ENCODE results near the gene PREPL. TPM values are rescaled to one million over a fixed set of nuclear protein-coding genes. Genes with fewer than 3 reads are reported as not detected.
"Not testable (repeated sequence)": the region's sequence is repeated elsewhere in the genome, so short reads cannot be mapped to it uniquely, and the experiment has no call there.

The PREPL gene
- total RNA-seq, 1 donor from 2014 or later = 23.7 TPM

GRCh38 chr2:44320832-44321231 is 40.5 kb downstream of the PREPL start:
- no peak for DNase-seq (ENCODE audit: low read depth)
- FAIRE-seq = no peak
- TF ChIP-seq, protein P1, sequence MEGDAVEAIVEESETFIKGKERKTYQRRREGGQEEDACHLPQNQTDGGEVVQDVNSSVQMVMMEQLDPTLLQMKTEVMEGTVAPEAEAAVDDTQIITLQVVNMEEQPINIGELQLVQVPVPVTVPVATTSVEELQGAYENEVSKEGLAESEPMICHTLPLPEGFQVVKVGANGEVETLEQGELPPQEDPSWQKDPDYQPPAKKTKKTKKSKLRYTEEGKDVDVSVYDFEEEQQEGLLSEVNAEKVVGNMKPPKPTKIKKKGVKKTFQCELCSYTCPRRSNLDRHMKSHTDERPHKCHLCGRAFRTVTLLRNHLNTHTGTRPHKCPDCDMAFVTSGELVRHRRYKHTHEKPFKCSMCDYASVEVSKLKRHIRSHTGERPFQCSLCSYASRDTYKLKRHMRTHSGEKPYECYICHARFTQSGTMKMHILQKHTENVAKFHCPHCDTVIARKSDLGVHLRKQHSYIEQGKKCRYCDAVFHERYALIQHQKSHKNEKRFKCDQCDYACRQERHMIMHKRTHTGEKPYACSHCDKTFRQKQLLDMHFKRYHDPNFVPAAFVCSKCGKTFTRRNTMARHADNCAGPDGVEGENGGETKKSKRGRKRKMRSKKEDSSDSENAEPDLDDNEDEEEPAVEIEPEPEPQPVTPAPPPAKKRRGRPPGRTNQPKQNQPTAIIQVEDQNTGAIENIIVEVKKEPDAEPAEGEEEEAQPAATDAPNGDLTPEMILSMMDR (IDR thresholded peaks at IDR 0.05; ENCODE audit: insufficient read depth, low read length, severe bottlenecking) = no peak
- Histone ChIP-seq H3K4me3 (ENCODE audit: low read depth, low read length) (no peak overlapping the region), H3K36me3 (ENCODE audit: control insufficient read depth, insufficient read depth, low read length) (peaks cover 8% of the 10 kb centered on the region), H3K27me3 (ENCODE audit: control insufficient read depth, insufficient read depth, low read length) (no peaks in the 10 kb centered on the region)

DNA sequence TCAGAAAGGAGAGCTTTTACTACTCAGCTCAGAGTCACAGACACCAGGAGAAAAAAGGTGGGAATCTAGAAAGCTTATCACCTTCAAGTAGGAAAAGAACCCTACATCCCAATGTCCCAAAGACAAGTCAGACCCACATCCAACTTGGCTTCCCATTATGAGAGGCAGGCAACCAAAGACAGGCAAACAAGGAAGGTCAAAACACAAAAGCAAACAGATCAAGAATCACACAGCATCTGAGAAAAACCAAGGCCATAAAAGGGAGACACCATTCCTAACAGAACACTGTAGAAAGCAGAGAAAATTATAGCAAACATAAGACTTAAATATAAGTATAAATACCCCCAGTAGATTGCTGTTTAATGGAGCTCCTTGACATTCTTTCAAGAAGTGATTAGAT is 45.3 kb downstream of the PREPL start:
- no peaks in the 10 kb centered on the region for H3K27me3 ChIP-seq (ENCODE audit: control insufficient read depth, insufficient read depth, low read length)
- H3K4me3 ChIP-seq (ENCODE audit: low read depth, low read length) = no peak overlapping the region
- FAIRE-seq = no peak
- peaks cover 9% of the 10 kb centered on the region for H3K36me3 ChIP-seq (ENCODE audit: control insufficient read depth, insufficient read depth, low read length)
- no peak for DNase-seq (ENCODE audit: low read depth)
- TF ChIP-seq, protein P1 (IDR thresholded peaks at IDR 0.05; ENCODE audit: insufficient read depth, low read length, severe bottlenecking) = no peak

- no peaks in the 10 kb centered on the region for H3K27me3 ChIP-seq (ENCODE audit: control insufficient read depth, insufficient read depth, low read length)
- TF ChIP-seq, protein P1 (IDR thresholded peaks at IDR 0.05; ENCODE audit: insufficient read depth, low read length, severe bottlenecking) = no peak
- FAIRE-seq (no peak), DNase-seq (ENCODE audit: low read depth) (no peak)
- H3K36me3 ChIP-seq (ENCODE audit: control insufficient read depth, insufficient read depth, low read length) = peaks cover 5% of the 10 kb centered on the region
- no peak overlapping the region for H3K4me3 ChIP-seq (ENCODE audit: low read depth, low read length)
Observed at GRCh38 chr2:44314362-44314761, 46.9 kb downstream of the PREPL start.

- Histone ChIP-seq H3K27me3 (ENCODE audit: control insufficient read depth, insufficient read depth, low read length) (no peaks in the 10 kb centered on the region), H3K36me3 (ENCODE audit: control insufficient read depth, insufficient read depth, low read length) (peaks cover 3% of the 10 kb centered on the region), H3K4me3 (ENCODE audit: low read depth, low read length) (no peak overlapping the region)
- DNase-seq (ENCODE audit: low read depth) (no peak), FAIRE-seq (no peak)
- TF ChIP-seq, protein P1 (IDR thresholded peaks at IDR 0.05; ENCODE audit: insufficient read depth, low read length, severe bottlenecking) = no peak
Observed at GRCh38 chr2:44310287-44310686, 51.0 kb downstream of the PREPL start.

- FAIRE-seq (no peak), DNase-seq (ENCODE audit: low read depth) (no peak)
- no peaks in the 10 kb centered on the region for H3K36me3 ChIP-seq (ENCODE audit: control insufficient read depth, insufficient read depth, low read length)
- TF ChIP-seq, protein P1 (IDR thresholded peaks at IDR 0.05; ENCODE audit: insufficient read depth, low read length, severe bottlenecking) = no peak
- no peak overlapping the region for H3K4me3 ChIP-seq (ENCODE audit: low read depth, low read length)
- H3K27me3 ChIP-seq (ENCODE audit: control insufficient read depth, insufficient read depth, low read length) = no peaks in the 10 kb centered on the region
Observed at GRCh38 chr2:44305882-44306281, 55.4 kb downstream of the PREPL start.

DNA sequence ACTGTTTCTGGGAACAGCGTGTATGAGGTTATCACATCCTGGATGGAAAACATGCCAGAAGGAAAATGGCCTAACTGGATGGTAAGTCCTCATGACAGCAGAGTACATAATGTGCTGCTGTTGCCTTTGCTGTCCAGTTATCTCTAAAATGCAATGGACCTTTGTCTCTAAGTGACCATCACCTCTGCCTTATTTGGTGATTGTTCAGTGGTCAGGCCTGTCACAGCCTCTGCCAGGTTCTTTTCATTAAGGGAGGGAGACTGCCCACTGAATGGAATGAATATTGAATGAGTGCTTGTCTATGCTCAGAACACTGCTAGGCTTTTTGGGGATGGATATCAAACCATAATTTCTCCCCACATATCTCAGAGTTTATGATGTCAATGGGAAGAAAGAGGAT is 57.0 kb downstream of the PREPL start:
- no peaks in the 10 kb centered on the region for H3K36me3 ChIP-seq (ENCODE audit: control insufficient read depth, insufficient read depth, low read length)
- TF ChIP-seq, protein P1 (IDR thresholded peaks at IDR 0.05; ENCODE audit: insufficient read depth, low read length, severe bottlenecking) = no peak
- no peak for DNase-seq (ENCODE audit: low read depth)
- no peak for FAIRE-seq
- no peak overlapping the region for H3K4me3 ChIP-seq (ENCODE audit: low read depth, low read length)
- no peaks in the 10 kb centered on the region for H3K27me3 ChIP-seq (ENCODE audit: control insufficient read depth, insufficient read depth, low read length)

DNA sequence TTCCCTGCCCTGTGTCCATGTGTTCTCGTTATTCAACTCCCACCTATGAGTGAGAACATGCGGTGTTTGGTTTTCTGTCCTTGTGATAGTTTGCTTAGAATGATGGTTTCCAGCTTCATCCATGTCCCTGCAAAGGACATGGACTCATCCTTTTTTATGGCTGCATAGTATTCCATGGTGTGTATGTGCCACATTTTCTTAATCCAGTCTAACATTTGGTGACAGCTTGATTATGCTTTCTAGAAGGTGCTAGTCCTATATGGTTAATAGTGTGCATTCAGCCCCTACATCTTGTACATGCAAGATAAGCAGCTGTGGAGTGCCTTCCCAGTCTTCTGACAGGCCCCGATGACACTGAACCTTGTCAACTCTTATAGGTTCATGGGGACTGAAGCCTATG is 57.5 kb downstream of the PREPL start:
- not testable (repeated sequence) for DNase-seq (ENCODE audit: low read depth); H3K36me3 ChIP-seq (ENCODE audit: control insufficient read depth, insufficient read depth, low read length); H3K4me3 ChIP-seq (ENCODE audit: low read depth, low read length); FAIRE-seq; H3K27me3 ChIP-seq (ENCODE audit: control insufficient read depth, insufficient read depth, low read length)
